GM21390 (cell line): ENCODE measurements around the gene GPS2.

Experiments used
- ATAC-seq: cut with Tn5 transposase; IDR thresholded peaks from one replicate; pipeline ENCODE4 v1.9.1; 2021; ENCODE audit not compliant: unreplicated experiment

The GPS2 gene, protein sequence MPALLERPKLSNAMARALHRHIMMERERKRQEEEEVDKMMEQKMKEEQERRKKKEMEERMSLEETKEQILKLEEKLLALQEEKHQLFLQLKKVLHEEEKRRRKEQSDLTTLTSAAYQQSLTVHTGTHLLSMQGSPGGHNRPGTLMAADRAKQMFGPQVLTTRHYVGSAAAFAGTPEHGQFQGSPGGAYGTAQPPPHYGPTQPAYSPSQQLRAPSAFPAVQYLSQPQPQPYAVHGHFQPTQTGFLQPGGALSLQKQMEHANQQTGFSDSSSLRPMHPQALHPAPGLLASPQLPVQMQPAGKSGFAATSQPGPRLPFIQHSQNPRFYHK

DNA sequence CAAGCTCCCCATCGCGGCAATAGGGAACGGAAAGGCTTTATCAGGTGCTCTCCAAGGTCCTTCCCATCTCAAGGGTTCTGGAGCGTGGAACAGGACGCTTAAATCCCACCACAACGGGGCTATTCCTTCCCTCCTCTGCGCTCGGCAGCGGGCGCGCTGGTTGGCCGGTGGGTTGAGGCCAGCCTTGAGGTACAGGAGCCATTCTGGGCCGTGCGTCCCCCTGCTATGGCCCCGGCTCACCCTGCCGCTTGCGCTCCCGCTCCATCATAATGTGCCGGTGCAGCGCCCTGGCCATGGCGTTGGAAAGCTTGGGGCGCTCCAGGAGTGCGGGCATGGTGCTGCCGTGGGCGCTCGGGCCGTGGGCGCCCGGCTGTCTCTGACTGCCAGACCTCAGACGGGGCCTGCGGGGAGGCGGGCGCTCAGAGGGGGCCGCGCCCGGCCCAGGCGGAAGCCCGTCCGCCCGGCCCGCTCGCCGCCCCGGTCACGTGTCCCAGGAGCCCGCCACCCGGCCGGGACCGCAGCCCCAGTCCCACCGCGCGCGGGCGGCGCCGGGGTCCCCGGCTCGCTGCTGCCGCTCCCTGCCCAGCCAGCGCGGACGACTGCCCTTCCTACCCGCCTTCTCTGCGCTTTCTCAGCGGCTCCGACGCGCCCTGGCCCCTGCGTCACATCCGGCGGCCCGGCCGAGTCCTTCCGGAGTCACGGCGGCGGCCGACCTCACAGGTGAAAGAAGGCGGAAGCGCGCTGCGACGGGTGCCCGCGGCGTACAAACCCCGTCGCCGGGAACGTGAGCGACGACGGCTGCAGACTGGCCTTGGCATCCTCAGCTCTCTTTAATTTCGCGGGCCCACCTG, at the start of gene GPS2:
Gene GPS2 (minus strand): TSS at position 642 of the 851 bp plus-strand sequence. CDS start 308 bp downstream, at position 334.
- ATAC-seq, result peak; percentile 78

DNA sequence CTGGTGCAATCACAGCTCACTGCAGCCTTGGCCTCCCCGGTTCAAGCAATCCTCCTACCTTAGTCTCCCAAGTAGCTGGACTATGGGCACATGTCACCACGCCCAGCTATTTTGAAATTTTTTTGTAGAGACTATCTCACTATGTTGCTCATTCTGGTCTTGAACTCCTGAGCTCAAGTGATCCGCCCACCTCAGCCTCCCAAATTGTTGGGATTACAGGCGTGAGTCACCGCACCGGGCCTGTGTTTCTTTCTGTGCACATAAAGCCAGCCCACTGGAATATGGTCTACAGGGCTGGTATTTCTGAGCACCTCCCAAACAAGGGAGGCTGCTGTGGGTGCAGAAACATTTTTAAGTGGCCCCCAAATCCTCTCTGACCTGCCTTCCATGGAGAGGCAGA, 48.2 kb upstream of the GPS2 start:
- ATAC-seq, result no peak

DNA sequence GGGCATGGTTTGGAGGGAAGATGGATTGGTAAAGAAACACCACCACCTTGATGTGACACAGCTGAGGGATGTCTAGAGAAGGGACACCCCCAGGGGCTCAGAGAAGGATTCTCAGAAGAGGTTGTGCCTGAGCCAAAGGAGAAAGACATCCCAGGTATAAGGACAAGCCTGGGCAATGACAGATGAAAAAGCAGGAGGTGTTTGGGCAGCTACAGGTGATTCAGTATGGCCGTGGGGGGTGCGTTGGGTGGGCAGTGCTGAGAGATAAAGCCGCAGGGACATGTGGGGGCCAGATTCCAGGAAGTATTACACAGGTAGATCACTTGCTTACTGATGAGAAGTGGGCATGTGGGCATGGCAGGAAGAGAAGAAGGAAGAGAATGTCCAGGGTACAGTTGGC, 46.7 kb upstream of the GPS2 start:
- no peak for ATAC-seq

DNA sequence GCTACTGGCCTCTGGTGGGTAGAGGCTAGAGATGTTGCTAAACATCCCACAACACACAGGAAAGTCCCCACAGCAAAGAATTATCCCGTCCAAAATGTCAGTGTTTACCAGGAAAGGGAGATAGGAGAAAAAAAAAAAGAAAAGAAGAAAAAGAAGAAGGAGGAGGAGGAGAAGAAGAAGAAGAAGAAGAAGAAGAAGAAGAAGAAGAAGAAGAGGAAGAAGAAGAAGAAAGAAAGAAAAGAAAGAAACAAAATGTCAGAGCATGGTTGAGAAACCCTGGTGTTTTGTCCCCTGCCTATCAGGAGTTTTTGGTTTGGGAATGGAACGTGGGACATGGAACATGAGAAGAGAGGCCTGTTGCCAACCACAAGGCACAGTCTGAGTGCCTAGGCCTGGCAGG, 42.2 kb upstream of the GPS2 start:
- no peak for ATAC-seq

DNA sequence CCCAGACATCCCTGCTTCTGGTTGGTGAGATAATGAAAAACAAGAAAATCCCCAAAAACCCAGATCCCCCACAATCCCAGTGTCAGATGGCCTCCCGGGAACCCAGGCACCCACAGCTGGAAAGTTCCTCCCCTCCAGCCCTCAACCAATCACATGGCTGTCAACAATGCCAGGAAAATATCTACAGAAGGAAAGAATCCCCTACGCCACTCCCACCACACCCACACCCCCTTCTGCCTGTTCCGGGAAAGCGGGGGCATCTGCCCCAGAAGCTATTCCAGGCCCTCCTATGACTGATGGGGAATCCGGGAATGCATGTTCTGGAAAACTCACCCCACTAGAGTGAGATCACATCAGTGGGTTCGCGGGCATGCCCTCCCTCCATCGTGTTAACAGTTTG, 41.6 kb upstream of the GPS2 start:
- ATAC-seq, result no peak

DNA sequence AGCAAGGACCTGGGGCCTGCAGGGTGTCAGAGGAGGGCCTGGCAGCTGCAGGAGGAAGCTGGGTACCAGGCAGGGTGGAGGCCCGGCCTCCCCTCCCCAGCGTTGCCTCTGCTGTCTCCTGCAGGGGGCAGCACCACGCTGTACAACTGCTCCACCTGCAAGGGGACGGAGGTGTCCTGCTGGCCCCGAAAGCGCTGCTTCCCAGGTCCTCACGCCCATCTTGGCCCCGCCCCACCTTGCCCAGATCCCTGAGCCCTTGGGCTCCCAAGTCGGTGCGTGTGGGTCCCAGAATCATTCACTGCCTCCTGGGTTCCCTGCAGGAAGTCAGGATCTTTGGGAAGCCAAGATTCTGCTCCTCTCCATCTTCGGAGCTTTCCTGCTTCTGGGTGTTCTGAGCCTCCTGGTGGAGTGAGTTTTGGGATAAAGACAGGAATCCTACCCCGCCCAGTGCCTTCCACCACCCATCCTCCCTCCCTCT, 41.0 kb upstream of the GPS2 start:
- no peak for ATAC-seq

DNA sequence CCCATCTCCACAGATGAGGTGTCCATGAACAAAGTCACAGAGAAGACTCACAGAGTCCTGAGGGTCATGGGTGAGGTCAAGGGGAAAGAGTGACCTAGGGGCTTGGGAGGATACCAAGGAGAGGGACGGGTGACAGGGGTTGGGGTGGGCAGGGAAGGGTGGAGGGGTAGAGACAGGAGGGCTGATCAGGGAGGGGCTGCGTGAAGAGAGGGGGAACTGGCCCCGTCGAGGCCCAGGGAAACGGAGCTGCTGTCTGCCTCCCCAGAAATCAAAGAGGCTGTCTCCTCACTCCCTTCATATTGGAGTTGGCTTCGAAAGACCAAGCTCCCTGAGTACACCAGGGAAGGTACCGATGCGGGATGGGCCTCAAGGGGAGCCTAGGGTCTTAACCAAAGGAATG, 40.4 kb upstream of the GPS2 start:
- ATAC-seq, result no peak

DNA sequence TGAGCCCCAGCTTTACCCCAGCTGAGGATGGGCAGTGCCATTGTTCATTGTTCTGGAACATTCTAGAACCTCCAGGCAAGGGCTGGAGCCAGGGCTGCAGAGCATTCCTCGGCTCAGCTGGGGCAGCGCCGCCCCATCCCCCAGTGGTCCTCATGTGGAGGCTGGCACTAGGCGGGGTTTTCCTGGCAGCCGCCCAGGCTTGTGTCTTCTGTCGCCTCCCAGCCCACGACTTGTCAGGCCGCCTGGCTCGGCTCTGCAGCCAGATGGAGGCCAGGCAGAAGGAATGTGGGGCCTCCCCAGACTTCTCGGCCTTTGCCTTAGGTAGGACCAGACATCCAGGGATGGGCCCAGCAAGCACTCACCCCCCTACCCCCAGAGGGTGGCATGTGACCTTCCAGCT, 39.9 kb upstream of the GPS2 start, which contains the start of gene TMEM95:
Gene TMEM95 (plus strand): TSS at position 104 of the 400 bp plus-strand sequence. CDS start 49 bp downstream, at position 153.
- no peak for ATAC-seq

DNA sequence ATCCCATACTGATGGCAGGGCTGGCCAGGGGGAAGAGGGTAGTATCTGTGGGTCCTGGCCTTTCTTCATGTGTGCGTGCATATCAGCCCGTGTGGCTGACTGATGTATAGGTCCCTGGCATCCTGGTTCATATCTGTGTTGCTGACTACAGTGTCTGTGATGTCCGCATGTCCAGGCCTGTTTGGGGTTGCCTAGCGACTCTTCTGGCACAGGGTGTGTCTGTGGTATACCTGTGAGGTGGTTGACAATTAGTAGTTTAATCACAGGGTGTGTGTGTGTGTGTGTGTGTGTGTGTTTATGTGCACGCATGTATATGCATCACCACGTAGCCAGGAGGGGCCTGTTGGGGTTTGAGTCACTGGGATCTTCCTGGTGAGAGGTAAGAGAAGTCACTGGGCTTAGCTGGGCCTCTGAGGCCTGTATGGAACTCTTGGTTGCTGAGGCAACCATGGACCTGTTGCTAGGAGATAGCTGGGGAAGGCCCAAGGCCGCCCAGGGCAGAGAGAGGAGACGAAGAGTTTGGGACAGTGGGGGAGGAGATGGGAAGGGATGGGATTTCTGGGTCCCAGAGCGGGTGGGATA, 39.2 kb upstream of the GPS2 start:
- no peak for ATAC-seq

DNA sequence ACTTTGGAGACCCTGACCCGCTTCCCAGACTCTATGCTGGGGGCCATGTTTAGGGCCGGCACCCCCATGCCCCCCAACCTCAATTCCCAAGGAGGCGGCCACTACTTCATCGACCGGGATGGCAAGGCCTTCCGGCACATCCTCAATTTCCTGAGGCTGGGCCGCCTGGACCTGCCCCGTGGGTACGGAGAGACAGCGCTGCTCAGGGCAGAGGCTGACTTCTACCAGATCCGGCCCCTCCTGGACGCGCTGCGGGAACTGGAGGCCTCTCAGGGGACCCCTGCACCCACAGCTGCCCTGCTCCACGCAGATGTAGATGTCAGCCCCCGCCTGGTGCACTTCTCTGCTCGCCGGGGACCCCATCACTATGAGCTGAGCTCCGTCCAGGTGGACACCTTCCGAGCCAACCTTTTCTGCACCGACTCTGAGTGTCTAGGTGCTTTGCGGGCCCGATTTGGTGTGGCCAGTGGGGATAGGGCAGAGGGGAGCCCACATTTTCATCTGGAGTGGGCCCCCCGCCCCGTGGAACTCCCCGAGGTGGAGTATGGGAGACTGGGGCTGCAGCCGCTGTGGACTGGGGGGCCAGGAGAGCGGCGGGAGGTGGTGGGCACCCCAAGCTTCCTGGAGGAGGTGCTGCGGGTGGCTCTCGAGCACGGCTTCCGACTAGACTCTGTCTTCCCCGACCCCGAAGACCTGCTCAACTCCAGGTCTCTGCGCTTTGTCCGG, 37.9 kb upstream of the GPS2 start:
- no peak for ATAC-seq

DNA sequence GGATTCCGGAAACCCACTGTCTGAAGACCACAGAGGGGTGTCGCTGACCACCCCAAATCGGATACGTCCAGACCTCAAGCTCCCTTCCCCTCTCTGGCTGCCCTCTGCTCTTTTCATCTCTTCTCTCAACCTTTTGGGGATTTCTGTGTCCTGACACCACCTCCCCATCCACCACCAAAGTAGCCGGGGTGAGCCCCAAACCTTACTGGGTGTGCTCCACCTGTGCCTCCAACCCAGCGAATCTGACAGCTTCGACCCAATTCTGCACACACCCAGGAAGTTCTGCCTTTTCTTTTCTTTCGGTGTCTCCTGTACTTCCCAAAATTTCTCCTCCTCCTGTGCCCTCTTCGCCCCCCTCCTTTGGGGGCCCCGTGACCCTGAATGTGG, 37.3 kb upstream of the GPS2 start:
- ATAC-seq, result no peak

DNA sequence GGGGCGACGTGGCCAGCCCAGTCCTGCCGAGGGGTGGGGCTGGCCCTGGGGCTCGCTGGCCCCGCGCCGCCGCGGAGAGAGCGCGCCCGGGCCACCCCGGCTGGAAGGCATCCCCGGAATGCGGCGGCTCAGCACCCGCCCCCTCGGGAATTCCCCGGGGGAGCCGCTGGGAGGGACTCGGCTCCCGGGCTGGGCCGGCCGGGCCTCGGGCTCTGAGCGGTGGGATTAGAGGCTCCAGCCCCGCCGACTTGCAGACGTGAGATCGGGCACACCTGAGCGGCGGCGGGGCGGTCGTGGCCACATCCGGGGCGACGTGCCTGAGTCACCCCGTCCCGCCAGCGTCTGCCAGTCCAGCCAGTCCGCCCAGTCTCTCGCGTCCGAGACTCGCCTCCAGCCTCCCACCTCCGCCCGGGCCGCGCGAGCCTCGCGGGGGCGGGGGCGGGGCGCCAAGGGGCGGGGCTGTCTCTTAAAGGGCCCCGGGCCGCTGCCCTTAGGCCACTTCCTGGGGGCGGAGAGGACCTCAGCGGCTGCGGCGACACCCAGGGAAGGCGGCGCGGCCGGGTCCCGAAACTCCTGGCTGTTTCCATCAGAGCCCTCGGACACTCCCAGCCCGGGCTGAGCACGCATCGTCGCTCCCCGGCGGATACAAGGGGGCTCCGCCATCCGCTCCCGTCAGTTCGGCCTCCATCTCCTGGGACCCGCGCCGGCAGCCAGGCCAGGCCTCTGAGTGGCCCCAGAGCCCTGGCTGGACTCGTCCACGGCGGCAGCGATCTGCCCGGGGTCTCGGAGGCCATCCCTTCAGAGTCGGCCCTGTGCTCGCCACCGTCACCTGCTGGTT, 36.7 kb upstream of the GPS2 start, which contains the start of gene KCTD11:
Gene KCTD11 (plus strand): TSS at position 498 of the 838 bp plus-strand sequence.
- peak; percentile 70 for ATAC-seq

DNA sequence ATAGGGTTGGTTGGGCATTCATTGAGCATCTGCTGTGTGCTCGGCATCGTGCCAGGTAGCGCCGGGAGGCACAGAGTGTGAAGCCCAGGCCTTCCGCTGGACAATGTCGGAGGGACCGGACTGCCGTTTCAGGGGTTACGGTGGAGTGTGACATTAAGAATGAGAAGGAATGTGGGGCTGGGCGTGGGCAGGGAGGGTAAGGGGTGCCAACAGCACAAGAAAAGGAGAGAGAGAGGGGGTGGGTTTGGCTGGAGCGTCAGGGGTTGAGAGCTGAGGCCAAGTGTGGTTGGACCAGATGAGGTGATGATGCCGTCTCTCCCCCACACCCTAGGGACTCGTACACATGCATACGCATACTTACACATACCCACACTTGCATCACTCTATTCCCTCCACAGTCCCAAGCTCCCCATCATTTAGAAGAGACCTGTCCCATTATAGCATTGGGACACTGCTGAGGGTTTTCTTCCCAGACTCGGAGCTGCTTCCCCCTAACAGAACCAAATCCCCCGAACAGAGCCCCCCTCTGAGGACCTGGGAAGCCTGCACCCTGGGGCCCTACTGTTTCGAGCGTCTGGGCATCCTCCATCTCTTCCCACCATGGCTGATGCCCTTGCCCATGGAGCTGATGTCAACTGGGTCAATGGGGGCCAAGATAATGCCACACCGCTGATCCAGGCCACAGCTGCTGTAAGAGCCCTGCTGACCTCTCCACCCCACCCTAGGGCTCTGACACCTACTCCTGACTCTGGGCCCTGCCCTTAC, 33.5 kb upstream of the GPS2 start:
- no peak for ATAC-seq

DNA sequence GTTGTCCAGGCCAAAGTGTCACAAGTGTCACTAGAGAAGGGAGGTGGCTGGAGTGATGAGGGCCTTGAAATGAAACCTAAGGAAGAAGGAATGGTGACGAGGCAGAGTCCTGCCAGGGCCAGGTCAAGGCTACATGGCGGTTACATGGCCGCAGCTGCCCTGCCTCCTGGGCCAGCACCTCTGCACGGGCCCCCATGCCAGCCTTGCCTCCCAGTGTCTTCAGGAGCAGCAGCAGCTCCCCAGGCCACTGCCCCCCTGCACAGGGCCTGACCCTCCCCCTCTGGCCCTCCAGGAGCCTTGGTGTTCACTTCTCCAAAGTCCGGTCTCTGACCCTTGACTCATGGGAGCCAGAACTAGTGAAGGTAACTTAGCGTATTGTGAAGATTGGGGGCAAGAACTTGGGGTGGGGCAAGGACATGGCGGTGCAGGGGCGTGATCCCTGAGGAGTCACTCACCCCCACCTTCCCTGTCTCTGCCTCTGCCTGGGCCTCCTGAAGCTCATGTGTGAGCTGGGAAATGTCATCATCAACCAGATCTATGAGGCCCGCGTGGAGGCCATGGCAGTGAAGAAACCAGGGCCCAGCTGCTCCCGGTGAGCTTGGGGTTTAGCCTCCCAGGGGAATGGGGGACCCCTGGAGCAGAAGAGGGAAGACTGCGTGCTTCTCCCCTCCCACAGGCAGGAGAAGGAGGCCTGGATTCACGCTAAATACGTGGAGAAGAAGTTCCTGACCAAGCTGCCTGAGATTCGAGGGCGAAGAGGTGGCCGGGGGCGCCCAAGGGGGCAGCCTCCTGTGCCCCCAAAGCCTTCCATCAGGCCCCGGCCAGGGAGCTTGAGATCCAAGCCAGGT, 32.7 kb upstream of the GPS2 start:
- ATAC-seq, result no peak

DNA sequence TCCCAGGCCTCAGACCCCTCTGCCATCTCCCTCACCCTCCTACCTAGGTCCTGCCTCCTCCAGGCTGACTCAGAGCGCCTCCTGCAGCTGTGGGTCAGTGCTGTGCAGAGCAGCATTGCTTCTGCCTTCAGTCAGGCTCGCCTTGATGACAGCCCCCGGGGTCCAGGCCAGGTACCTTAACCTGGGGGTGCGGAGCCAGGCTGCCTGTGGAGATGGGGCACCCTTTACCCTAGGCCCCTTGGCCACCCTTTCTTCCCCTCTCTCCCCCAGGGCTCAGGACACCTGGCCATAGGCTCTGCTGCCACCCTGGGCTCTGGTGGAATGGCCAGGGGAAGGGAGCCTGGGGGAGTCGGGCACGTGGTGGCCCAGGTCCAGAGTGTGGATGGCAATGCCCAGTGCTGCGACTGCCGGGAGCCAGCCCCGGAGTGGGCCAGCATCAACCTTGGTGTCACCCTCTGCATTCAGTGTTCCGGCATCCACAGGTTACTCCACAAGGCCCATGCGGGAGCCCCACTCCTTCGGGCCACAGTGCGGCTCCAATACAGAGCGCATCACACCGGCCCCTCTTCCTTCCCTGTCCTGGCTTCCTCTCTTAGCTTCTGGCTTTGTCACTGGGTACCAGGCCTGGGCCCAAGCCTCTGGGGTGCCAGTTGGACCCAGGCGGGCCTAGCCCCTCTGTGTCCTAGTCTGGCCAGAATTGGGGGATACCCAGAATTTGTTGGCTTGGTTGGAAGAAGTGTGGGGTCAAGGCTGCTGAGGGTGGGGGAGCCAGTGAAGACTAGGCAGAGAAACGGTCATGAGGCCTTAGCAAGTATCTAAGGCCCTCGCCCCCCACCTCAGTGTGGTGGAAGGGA, 31.8 kb upstream of the GPS2 start:
- no peak for ATAC-seq

DNA sequence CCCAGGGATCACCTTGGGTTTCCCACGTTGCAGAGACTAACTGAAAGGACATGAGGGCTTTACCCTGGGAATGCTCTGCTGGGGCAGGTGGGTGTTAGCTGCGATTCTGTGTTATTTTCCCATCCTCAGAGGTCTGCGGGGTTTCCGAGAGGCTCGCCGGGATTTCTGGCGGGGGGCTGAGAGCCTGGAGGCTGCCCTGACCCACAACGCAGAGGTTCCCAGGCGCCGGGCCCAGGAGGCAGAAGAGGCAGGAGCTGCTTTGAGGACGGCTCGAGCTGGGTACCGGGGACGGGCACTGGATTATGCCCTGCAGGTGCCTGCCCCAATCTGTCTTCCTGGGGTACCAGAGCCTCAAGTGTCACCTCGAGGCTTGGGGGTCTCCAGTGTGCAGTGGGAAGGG, 28.1 kb upstream of the GPS2 start:
- no peak for ATAC-seq

DNA sequence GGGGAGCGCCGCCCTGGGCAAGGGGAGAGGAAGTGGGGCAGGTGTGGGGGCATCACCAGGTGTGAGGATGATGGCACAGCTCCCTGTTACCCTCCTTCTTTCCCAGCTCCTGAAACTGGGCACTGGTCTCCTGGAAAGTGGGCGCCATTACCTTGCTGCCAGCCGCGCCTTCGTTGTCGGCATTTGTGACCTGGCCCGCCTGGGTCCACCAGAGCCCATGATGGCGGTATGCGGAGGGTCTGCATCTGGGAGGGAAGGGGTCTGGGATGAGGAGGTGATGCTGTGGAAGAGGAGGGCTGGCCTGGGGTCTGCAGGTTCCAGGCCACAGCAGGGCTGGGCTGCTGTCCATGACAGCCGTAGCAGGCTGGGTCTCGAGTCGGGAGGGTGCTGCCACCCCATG, 26.7 kb upstream of the GPS2 start:
- ATAC-seq, result no peak

DNA sequence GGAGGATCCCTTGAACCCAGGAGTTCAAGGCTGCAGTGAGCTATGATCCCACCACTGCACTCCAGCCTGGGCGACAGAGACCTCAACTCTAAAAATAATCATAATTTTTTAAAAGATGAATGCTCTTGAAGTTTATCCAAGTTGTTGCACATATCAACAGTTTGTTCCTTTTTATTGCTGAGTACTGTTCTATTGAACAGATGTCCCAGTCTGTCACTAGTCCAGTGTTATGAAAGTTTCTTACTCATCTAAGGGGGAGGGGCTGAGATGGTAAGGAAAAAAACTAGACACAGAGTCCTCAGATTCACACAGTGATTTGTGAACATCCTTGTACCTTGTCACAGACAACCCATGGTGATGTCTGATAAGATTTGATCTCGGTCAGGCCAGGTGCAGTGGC, 25.0 kb upstream of the GPS2 start:
- no peak for ATAC-seq
